CD4-positive, alpha-beta T cell (primary cell): Measurements from ENCODE around the gene MECP2. TPM values are rescaled to one million over a fixed set of nuclear protein-coding genes. Genes with fewer than 3 reads are reported as not detected.

Experiments
- ATAC-seq: fragments of 200-7000 bp; cut with Tn5 transposase; one replicate; pipeline ENCODE4 v1.10.0; 2022; ENCODE audit warnings: mild to moderate bottlenecking; ENCODE audit not compliant: poor library complexity
- CTCF ChIA-PET: fragments of 350-600 bp; sonication (Branson Sonifier 250); formaldehyde crosslinking; loops from one replicate; lab custom pipeline; 2021; ENCODE audit warnings: antibody characterized with exemption, inconsistent platforms; lab: Charles Lee
- POLR2A ChIA-PET: fragments of 350-600 bp; sonication (Branson Sonifier 250); formaldehyde crosslinking; loops from one replicate; lab custom pipeline; 2021; ENCODE audit warnings: antibody characterized with exemption, inconsistent platforms; lab: Charles Lee
- DNase-seq, 14 experiments: peaks; one replicate each; pipeline ENCODE4 v3.0.0-alpha.2; 2013 to 2020; ENCODE audit warnings: mixed read lengths in 2 of 14
- H3K27ac ChIP-seq, 2 donors: one replicate each; pipeline versions ENCODE4 v1.5.1 to v1.7.0; 2013; ENCODE audit warnings: low read length in 2 of 2, low read depth in 1 of 2, mild to moderate bottlenecking in 1 of 2
- H3K27me3 ChIP-seq, 2 experiments: 1 replicate in 1 of 2; 2 replicates in 1 of 2; pipeline versions ENCODE4 v1.6.1 to v1.7.0; 2013; ENCODE audit warnings: low read length in 2 of 2, control low read depth in 1 of 2, mild to moderate bottlenecking in 1 of 2, moderate library complexity in 1 of 2; ENCODE audit not compliant: insufficient read depth in 2 of 2, control insufficient read depth in 1 of 2
- H3K36me3 ChIP-seq: one replicate; pipeline ENCODE4 v1.6.1; 2013; ENCODE audit warnings: low read length, control low read depth; ENCODE audit not compliant: insufficient read depth
- H3K4me1 ChIP-seq: one replicate; pipeline ENCODE4 v1.6.1; 2013; ENCODE audit warnings: low read length, control low read depth; ENCODE audit not compliant: insufficient read depth
- H3K4me3 ChIP-seq: one replicate; pipeline ENCODE4 v1.5.1; 2013; ENCODE audit warnings: mild to moderate bottlenecking, low read length, moderate library complexity
- H3K9me3 ChIP-seq, 2 experiments: 1 replicate in 1 of 2; 2 replicates in 1 of 2; pipeline versions ENCODE4 v1.6.1 to v1.7.0; 2013; ENCODE audit warnings: low read length in 2 of 2, mild to moderate bottlenecking in 2 of 2, control low read depth in 1 of 2, moderate library complexity in 1 of 2; ENCODE audit not compliant: control insufficient read depth in 1 of 2, insufficient read depth in 1 of 2
- H3K27ac Mint-ChIP-seq: one replicate; pipeline ENCODE4 v1.8.0; 2020; ENCODE audit warnings: mixed read lengths
- H3K27me3 Mint-ChIP-seq: one replicate; pipeline ENCODE4 v1.8.0; 2021; ENCODE audit warnings: mixed read lengths
- H3K36me3 Mint-ChIP-seq: one replicate; pipeline ENCODE4 v1.8.0; 2021; ENCODE audit warnings: low read depth, mixed read lengths
- H3K4me1 Mint-ChIP-seq: one replicate; pipeline ENCODE4 v1.8.0; 2021; ENCODE audit warnings: low read depth, mixed read lengths
- H3K4me3 Mint-ChIP-seq: one replicate; pipeline ENCODE4 v1.8.0; 2020; ENCODE audit warnings: mild to moderate bottlenecking, mixed read lengths
- H3K9me3 Mint-ChIP-seq: one replicate; pipeline ENCODE4 v1.8.0; 2020; ENCODE audit warnings: mixed read lengths
- CTCF ChIP-seq: fragments of 200-600 bp; IDR thresholded peaks from one replicate; pipeline ENCODE4 v1.8.0; 2022; ENCODE audit warnings: antibody characterized with exemption, mild to moderate bottlenecking
- intact Hi-C, 2 experiments: fragments of 100-400 bp; cut with DNase I in 1 of 2; cut with micrococcal nuclease in 1 of 2; formaldehyde crosslinking; loops; one replicate each; pipeline versions ENCODE4 v1.15.1 to v1.9.0; 2023 to 2025; cut with DNase I, micrococcal nuclease
- total RNA-seq, 174 experiments: library from RNA in 2 of 174; stranded (reverse) in 2 of 174; gene quantifications; one replicate each; pipeline ENCODE4 v1.2.3 and lab custom pipeline; 2021 to 2026

Gene MECP2
- total RNA-seq, 2 experiments from 2014 or later, result 120 to 133 TPM

GRCh38 chrX:154114652-154115051 lies 17.1 kb upstream of the MECP2 start:
- ATAC-seq (no peak), DNase-seq (no peak)
- H3K36me3 ChIP-seq, result no peaks in the 10 kb centered on the region
- H3K4me3 ChIP-seq, result no peak overlapping the region
- Mint-ChIP-seq H3K36me3 (no peaks in the 10 kb centered on the region), H3K4me1 (peaks cover 4% of the 10 kb centered on the region), H3K9me3 (no peaks in the 10 kb centered on the region), H3K4me3 (no peak overlapping the region), H3K27me3 (no peaks in the 10 kb centered on the region), H3K27ac (no peak overlapping the region)
- intact Hi-C loops, result no loop called here
- H3K9me3 ChIP-seq, result no peaks in the 10 kb centered on the region
- TF ChIP-seq CTCF, result no peak
- no peak overlapping the region for H3K27ac ChIP-seq
- peaks cover 4% of the 10 kb centered on the region for H3K4me1 ChIP-seq
- H3K27me3 ChIP-seq, result no peaks in the 10 kb centered on the region
- ChIA-PET CTCF (no interaction called here), POLR2A (no interaction called here)

GRCh38 chrX:154113729-154114128 lies 16.2 kb upstream of the MECP2 start:
- H3K9me3 ChIP-seq, result no peaks in the 10 kb centered on the region
- DNase-seq (no peak), ATAC-seq (no peak)
- H3K4me1 ChIP-seq, result peaks cover 4% of the 10 kb centered on the region
- no peaks in the 10 kb centered on the region for H3K27me3 ChIP-seq
- ChIA-PET CTCF (no interaction called here), POLR2A (no interaction called here)
- Mint-ChIP-seq H3K4me3 (no peak overlapping the region), H3K9me3 (no peaks in the 10 kb centered on the region), H3K4me1 (peaks cover 4% of the 10 kb centered on the region), H3K36me3 (no peaks in the 10 kb centered on the region), H3K27me3 (no peaks in the 10 kb centered on the region), H3K27ac (no peak overlapping the region)
- no peaks in the 10 kb centered on the region for H3K36me3 ChIP-seq
- no peak for TF ChIP-seq CTCF
- no peak overlapping the region for H3K27ac ChIP-seq
- no peak overlapping the region for H3K4me3 ChIP-seq
- intact Hi-C loops, result no loop called here

DNA sequence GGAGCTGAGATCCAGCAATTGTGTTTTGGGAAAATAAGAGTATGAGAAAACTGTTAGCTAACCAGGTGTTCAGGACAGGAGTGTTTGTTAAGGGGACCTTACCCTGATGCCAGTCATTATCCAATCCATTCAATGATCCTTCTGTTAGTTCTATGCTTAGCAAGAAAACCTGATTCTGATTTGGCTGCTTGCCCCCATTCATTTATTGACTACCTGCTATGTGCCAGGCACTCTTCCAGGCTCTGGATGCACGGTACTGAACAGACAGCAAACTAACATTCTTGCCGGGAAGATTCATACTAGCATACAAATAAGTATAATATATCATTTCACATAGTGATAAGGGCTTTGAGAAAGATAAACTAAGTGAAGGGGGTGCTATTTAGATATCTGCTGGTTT lies 1.0 kb upstream of the MECP2 start:
- H3K27ac ChIP-seq, result peak overlapping the region; percentile 35 to 60
- H3K27me3 ChIP-seq, result no peaks in the 10 kb centered on the region
- intact Hi-C loops, result loop anchor here in 1 of 2 experiments (5.0 kb wide), 3 partner anchors 81 to 274 kb away; partner anchors contain the start of genes FLNA and IRAK1
- H3K9me3 ChIP-seq, result no peaks in the 10 kb centered on the region
- CTCF ChIA-PET, result no interaction called here
- ATAC-seq, result no peak
- H3K4me1 Mint-ChIP-seq, result peaks cover 36% of the 10 kb centered on the region
- H3K27ac Mint-ChIP-seq, result peak overlapping the region; percentile 88
- peak overlapping the region; percentile 86 for H3K4me3 Mint-ChIP-seq
- DNase-seq, result no peak
- peaks cover 17% of the 10 kb centered on the region for H3K36me3 Mint-ChIP-seq
- no peaks in the 10 kb centered on the region for H3K9me3 Mint-ChIP-seq
- no peak for TF ChIP-seq CTCF
- peaks cover 32% of the 10 kb centered on the region for H3K4me1 ChIP-seq
- no peak overlapping the region for H3K4me3 ChIP-seq
- no peaks in the 10 kb centered on the region for H3K36me3 ChIP-seq
- no peaks in the 10 kb centered on the region for H3K27me3 Mint-ChIP-seq
- POLR2A ChIA-PET, result interaction anchor here (1.0 to 1.3 kb wide), 3 partner anchors 23 to 299 kb away, joined by 4 to 5 read pairs (median 5); partner anchors contain the start of gene RPL10
